Stimulated activated CD4-positive, alpha-beta T cell treated with anti-CD3 and anti-CD28 coated beads, Interleukin-15, amount 100 ng/mL, for 48 hours (primary cell): ENCODE results near the gene SLC36A4.
"Not testable (repeated sequence)": the region's sequence is repeated elsewhere in the genome, so short reads cannot be mapped to it uniquely, and the experiment has no call there.

Experiments used
- DNase-seq, 2 donors: peaks; one replicate each; pipeline ENCODE4 v3.0.0-alpha.2; 2020; ENCODE audit warnings: low read depth in 2 of 2

Gene SLC36A4

GRCh38 chr11:93122535-93123235, 75.1 kb downstream of the SLC36A4 start:
- no peak for DNase-seq

- DNase-seq, result no peak
These were observed 79.5 kb downstream of the SLC36A4 start for GRCh38 chr11:93118276-93118675.

GRCh38 chr11:93117565-93117964, 80.2 kb downstream of the SLC36A4 start:
- no peak for DNase-seq

- no peak for DNase-seq
These were observed 81.0 kb downstream of the SLC36A4 start for GRCh38 chr11:93116641-93117441.

GRCh38 chr11:93114304-93114703, 83.5 kb downstream of the SLC36A4 start:
- no peak for DNase-seq

GRCh38 chr11:93113824-93114223, 84.0 kb downstream of the SLC36A4 start:
- DNase-seq, result no peak

GRCh38 chr11:93111147-93111546, 86.6 kb downstream of the SLC36A4 start:
- DNase-seq, result not testable (repeated sequence)

GRCh38 chr11:93100211-93100610, 97.6 kb downstream of the SLC36A4 start:
- DNase-seq, result no peak

GRCh38 chr11:93099806-93100205, 98.0 kb downstream of the SLC36A4 start:
- no peak for DNase-seq
